Prostate gland (tissue), 2 donors: ENCODE measurements around the gene SH3BGRL3. TPM values are rescaled to one million over a fixed set of nuclear protein-coding genes. Genes with fewer than 3 reads are reported as not detected.
"Not testable (repeated sequence)": the region's sequence is repeated elsewhere in the genome, so short reads cannot be mapped to it uniquely, and the experiment has no call there.

Source experiments
- DNase-seq: peaks from one replicate; pipeline ENCODE4 v3.0.0-alpha.2; 2019; ENCODE audit warnings: low spot score
- H3K27ac ChIP-seq, 2 donors: fragments of 200-600 bp; sonication (generic); 2 replicates each; pipeline ENCODE4 v1.5.1; 2017 to 2019
- H3K27me3 ChIP-seq: fragments of 200-600 bp; sonication (generic); replicated peaks from 2 replicates; pipeline ENCODE4 v1.5.1; 2019; ENCODE audit not compliant: insufficient read depth
- H3K36me3 ChIP-seq, 2 donors: fragments of 200-600 bp; sonication (generic); 1 replicate in 1 of 2; 2 replicates in 1 of 2; pipeline versions ENCODE4 v1.5.1 to v1.8.1; 2017 to 2019
- H3K4me1 ChIP-seq: fragments of 200-600 bp; sonication (generic); replicated peaks from 2 replicates; pipeline ENCODE4 v1.5.1; 2019
- H3K4me3 ChIP-seq, 2 donors: fragments of 200-600 bp; sonication (generic); 2 replicates each; pipeline ENCODE4 v1.5.1; 2017 to 2019
- H3K9me3 ChIP-seq: fragments of 200-600 bp; sonication (generic); 2 replicates; pipeline ENCODE4 v1.5.1; 2017
- CTCF ChIP-seq, 4 experiments: fragments of 200-600 bp in 2 of 4; fragments of 450-650 bp in 2 of 4; sonication (generic) in 2 of 4; IDR thresholded peaks; 1 replicate in 3 of 4; 2 replicates in 1 of 4; pipeline ENCODE4 v1.5.1; 2016 to 2019; ENCODE audit warnings: antibody characterized with exemption in 4 of 4, mild to moderate bottlenecking in 2 of 4, moderate library complexity in 2 of 4
- POLR2A ChIP-seq: fragments of 450-650 bp; IDR thresholded peaks from one replicate; pipeline ENCODE4 v1.6.1; 2016; ENCODE audit warnings: antibody characterized with exemption, mild to moderate bottlenecking
- POLR2AphosphoS5 ChIP-seq: sonication (generic); formaldehyde crosslinking; IDR thresholded peaks from one replicate; pipeline ENCODE4 v1.6.1; 2017; ENCODE audit warnings: antibody characterized with exemption
- WGBS: methylation state at CpG from one replicate; pipeline ENCODE4 v1.1.5; 2018; 5-methylcytosine and 5-hydroxymethylcytosine counted together
- intact Hi-C: fragments of 100-400 bp; cut with DNase I; formaldehyde crosslinking; loops from one replicate; pipeline ENCODE4 v1.14.2; 2022
- total RNA-seq, 2 donors: library from RNA; depleted of rRNA; stranded (reverse); fragments of >200 nt; gene quantifications; one replicate each; pipeline ENCODE4 v1.1.0, GENCODE V29; 2016

Gene SH3BGRL3
- total RNA-seq, 2 donors from 2014 or later, result 37.4 to 55.3 TPM

GRCh38 chr1:26306290-26307229 lies 26.7 kb downstream of the SH3BGRL3 start, which contains the start of gene UBXN11:
Gene UBXN11 (minus strand): TSS chr1:26306636. CDS start chr1:26302883, 3,753 bp downstream.
- Histone ChIP-seq H3K4me3 (peak within 1 kb of the TSS; percentile 65 to 80), H3K36me3 (no peaks in the 10 kb centered on the region), H3K27ac (no peak within 1 kb of the TSS), H3K27me3 (no peaks in the 10 kb centered on the region), H3K4me1 (no peaks in the 10 kb centered on the region), H3K9me3 (no peaks in the 10 kb centered on the region)
- no peak for TF ChIP-seq POLR2A
- TF ChIP-seq CTCF (IDR thresholded peaks at IDR 0.05), result peak in 2 of 4 experiments; percentile 19 to 24
- peak; percentile 87 for TF ChIP-seq POLR2AphosphoS5
- intact Hi-C loops, result no loop called here
- DNase-seq, result peak; percentile 96
- 2% methylated on average over 51 of the region's 51 CpGs for WGBS

DNA sequence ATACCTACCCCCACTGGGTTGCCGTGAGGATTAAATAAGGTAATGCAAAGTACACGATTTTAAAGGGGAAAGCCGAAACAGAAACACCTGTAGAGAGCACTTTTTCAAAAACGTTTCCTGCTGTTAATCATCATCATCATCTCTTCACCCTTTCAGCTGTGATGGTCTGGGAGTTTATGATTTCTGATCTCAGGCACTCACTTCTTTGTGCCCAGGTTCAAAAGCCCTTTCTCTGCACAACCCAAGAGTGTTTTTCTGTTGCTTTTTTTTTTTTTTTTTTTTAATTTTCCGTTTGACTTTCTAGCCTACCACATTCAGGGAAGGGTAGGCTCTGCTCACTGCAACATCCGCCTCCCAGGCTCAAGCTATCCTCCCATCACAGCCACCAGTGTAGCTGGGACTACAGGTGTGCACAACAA lies 27.5 kb downstream of the SH3BGRL3 start:
- TF ChIP-seq CTCF (IDR thresholded peaks at IDR 0.05) (no peak), POLR2AphosphoS5 (no peak), POLR2A (no peak)
- Histone ChIP-seq H3K4me1 (no peaks in the 10 kb centered on the region), H3K4me3 (no peak overlapping the region), H3K27me3 (no peaks in the 10 kb centered on the region), H3K9me3 (no peaks in the 10 kb centered on the region), H3K27ac (no peak overlapping the region), H3K36me3 (no peaks in the 10 kb centered on the region)
- intact Hi-C loops, result no loop called here
- no peak for DNase-seq
- WGBS, result 39% methylated on average over 6 of the region's 6 CpGs

GRCh38 chr1:26307966-26308899 lies 28.3 kb downstream of the SH3BGRL3 start:
- DNase-seq, H3K4me3 ChIP-seq, H3K27me3 ChIP-seq, intact Hi-C loops, H3K9me3 ChIP-seq, H3K27ac ChIP-seq, H3K36me3 ChIP-seq, H3K4me1 ChIP-seq: not testable (repeated sequence)
- WGBS, result 85% methylated on average over 21 of the region's 21 CpGs

GRCh38 chr1:26314501-26314900 lies 34.6 kb downstream of the SH3BGRL3 start:
- DNase-seq, result no peak
- Histone ChIP-seq H3K27ac (no peak overlapping the region), H3K4me3 (no peak overlapping the region), H3K4me1 (no peaks in the 10 kb centered on the region), H3K36me3 (no peaks in the 10 kb centered on the region), H3K9me3 (no peaks in the 10 kb centered on the region), H3K27me3 (no peaks in the 10 kb centered on the region)
- no peak for TF ChIP-seq POLR2A
- no peak for TF ChIP-seq CTCF (IDR thresholded peaks at IDR 0.05)
- TF ChIP-seq POLR2AphosphoS5, result no peak
- intact Hi-C loops, result no loop called here
- WGBS, result 84% methylated on average over 5 of the region's 5 CpGs
